DND-41 (cell line): ENCODE results near the gene ZBED5.

Source experiments
- ATAC-seq: fragments of 200-7000 bp; cut with Tn5 transposase; 3 replicates; pipeline ENCODE4 v1.9.1; 2021; ENCODE audit warnings: low read depth; ENCODE audit not compliant: insufficient read depth
- DNase-seq: peaks from one replicate; pipeline ENCODE4 v3.0.0-alpha.2; 2020
- H2AFZ ChIP-seq: 2 replicates; pipeline ENCODE4 v1.6.0; 2012; ENCODE audit warnings: low read depth, low read length
- H3K27ac ChIP-seq: 2 replicates; pipeline ENCODE4 v1.5.1; 2012; ENCODE audit warnings: low read length, inconsistent platforms
- H3K27me3 ChIP-seq: fragments of 200-600 bp; sonication (generic); 2 replicates; pipeline ENCODE4 v1.6.0; 2012; ENCODE audit warnings: low read length, mild to moderate bottlenecking, inconsistent platforms; ENCODE audit not compliant: insufficient read depth, poor library complexity
- H3K36me3 ChIP-seq: 2 replicates; pipeline ENCODE4 v1.5.1; 2012; ENCODE audit warnings: low read length, inconsistent platforms; ENCODE audit not compliant: insufficient read depth
- H3K4me1 ChIP-seq: 2 replicates; pipeline ENCODE4 v1.5.1; 2012; ENCODE audit warnings: mild to moderate bottlenecking, low read length; ENCODE audit not compliant: insufficient read depth
- H3K4me2 ChIP-seq: 2 replicates; pipeline ENCODE4 v1.6.0; 2012; ENCODE audit warnings: mild to moderate bottlenecking, moderate library complexity, low read length, inconsistent platforms; ENCODE audit not compliant: insufficient read depth
- H3K4me3 ChIP-seq, 2 experiments: fragments of 200-600 bp in 1 of 2; shearing (Covaris generic) in 1 of 2; 2 replicates each; pipeline ENCODE4 v1.5.1; 2012 to 2016; ENCODE audit warnings: inconsistent platforms in 2 of 2, low read length in 2 of 2, mild to moderate bottlenecking in 2 of 2, low read depth in 1 of 2, moderate library complexity in 1 of 2
- H3K79me2 ChIP-seq: 2 replicates; pipeline ENCODE4 v1.6.0; 2012; ENCODE audit warnings: low read length, inconsistent platforms; ENCODE audit not compliant: insufficient read depth
- H3K9ac ChIP-seq: 2 replicates; pipeline ENCODE4 v1.6.0; 2012; ENCODE audit warnings: low read depth, mild to moderate bottlenecking, inconsistent platforms, low read length, moderate library complexity
- H3K9me3 ChIP-seq: 2 replicates; pipeline ENCODE4 v1.5.1; 2012; ENCODE audit warnings: low read length, moderate library complexity, mild to moderate bottlenecking, inconsistent platforms; ENCODE audit not compliant: insufficient read depth, severe bottlenecking
- H4K20me1 ChIP-seq: 2 replicates; pipeline ENCODE4 v1.6.0; 2012; ENCODE audit warnings: low read length; ENCODE audit not compliant: insufficient read depth
- CTCF ChIP-seq: IDR thresholded peaks from 2 replicates; pipeline ENCODE4 v1.5.1; 2012; ENCODE audit warnings: borderline replicate concordance, low read length, moderate library complexity, mild to moderate bottlenecking; ENCODE audit not compliant: poor library complexity, severe bottlenecking; ENCODE audit errors: extremely low read depth
- EZH2 ChIP-seq: IDR thresholded peaks from 3 replicates; pipeline ENCODE4 v1.6.1; 2012; ENCODE audit warnings: borderline replicate concordance, low read depth, mild to moderate bottlenecking, moderate library complexity, low read length, inconsistent platforms; ENCODE audit not compliant: severe bottlenecking

Gene ZBED5

GRCh38 chr11:10900681-10901415, 43.0 kb upstream of the ZBED5 start:
- Histone ChIP-seq H4K20me1 (no peaks in the 10 kb centered on the region), H3K36me3 (no peaks in the 10 kb centered on the region), H3K27ac (no peak overlapping the region), H3K4me3 (no peak overlapping the region), H3K4me1 (no peaks in the 10 kb centered on the region), H3K27me3 (peaks cover 5% of the 10 kb centered on the region), H3K9me3 (no peaks in the 10 kb centered on the region), H3K9ac (no peak overlapping the region), H3K79me2 (no peaks in the 10 kb centered on the region), H2AFZ (no peak overlapping the region), H3K4me2 (no peak overlapping the region)
- no peak for TF ChIP-seq EZH2
- TF ChIP-seq CTCF = no peak
- DNase-seq (no peak), ATAC-seq (no peak)

GRCh38 chr11:10899121-10899830, 41.4 kb upstream of the ZBED5 start:
- Histone ChIP-seq H3K27me3 (no peaks in the 10 kb centered on the region), H3K9me3 (no peaks in the 10 kb centered on the region), H3K4me3 (no peak overlapping the region), H3K4me1 (no peaks in the 10 kb centered on the region), H3K79me2 (no peaks in the 10 kb centered on the region), H2AFZ (no peak overlapping the region), H3K27ac (no peak overlapping the region), H3K9ac (no peak overlapping the region), H3K36me3 (no peaks in the 10 kb centered on the region), H3K4me2 (no peak overlapping the region), H4K20me1 (no peaks in the 10 kb centered on the region)
- ATAC-seq = no peak
- TF ChIP-seq CTCF = no peak
- TF ChIP-seq EZH2 = no peak
- DNase-seq = no peak

GRCh38 chr11:10898763-10899025, 40.8 kb upstream of the ZBED5 start:
- TF ChIP-seq CTCF (no peak), EZH2 (no peak)
- no peak overlapping the region for H3K27ac ChIP-seq
- H3K4me2 ChIP-seq = no peak overlapping the region
- DNase-seq (no peak), ATAC-seq (no peak)
- no peaks in the 10 kb centered on the region for H3K36me3 ChIP-seq
- H2AFZ ChIP-seq = no peak overlapping the region
- H3K9me3 ChIP-seq = no peaks in the 10 kb centered on the region
- no peaks in the 10 kb centered on the region for H3K4me1 ChIP-seq
- no peaks in the 10 kb centered on the region for H4K20me1 ChIP-seq
- H3K27me3 ChIP-seq = no peaks in the 10 kb centered on the region
- H3K79me2 ChIP-seq = no peaks in the 10 kb centered on the region
- H3K9ac ChIP-seq = no peak overlapping the region
- H3K4me3 ChIP-seq = no peak overlapping the region
